SJCRH30 (cell line): ENCODE measurements around the gene CMPK1. TPM values are rescaled to one million over a fixed set of nuclear protein-coding genes. Genes with fewer than 3 reads are reported as not detected.
"Not testable (repeated sequence)": the region's sequence is repeated elsewhere in the genome, so short reads cannot be mapped to it uniquely, and the experiment has no call there.

Experiments used
- DNase-seq, 2 experiments: peaks; one replicate each; pipeline ENCODE4 v3.0.0-alpha.2; 2015 to 2020
- H3K27ac ChIP-seq: fragments of 250-450 bp; sonication (Bioruptor Pico); 2 replicates; pipeline ENCODE4 v1.5.1; 2020; ENCODE audit warnings: mild to moderate bottlenecking, moderate library complexity
- H3K27me3 ChIP-seq: fragments of 250-450 bp; sonication (Bioruptor Pico); 2 replicates; pipeline ENCODE4 v1.5.1; 2020; ENCODE audit warnings: mild to moderate bottlenecking, moderate library complexity
- H3K36me3 ChIP-seq: fragments of 250-450 bp; sonication (Bioruptor Pico); 2 replicates; pipeline ENCODE4 v1.5.1; 2020; ENCODE audit warnings: mild to moderate bottlenecking, moderate library complexity
- H3K4me1 ChIP-seq: fragments of 250-450 bp; sonication (Bioruptor Pico); 2 replicates; pipeline ENCODE4 v1.5.1; 2020; ENCODE audit warnings: mild to moderate bottlenecking, moderate library complexity
- H3K4me3 ChIP-seq: fragments of 250-450 bp; sonication (Bioruptor Pico); 2 replicates; pipeline ENCODE4 v1.5.1; 2020; ENCODE audit warnings: mild to moderate bottlenecking, moderate library complexity
- H3K9me3 ChIP-seq: fragments of 250-450 bp; sonication (Bioruptor Pico); replicated peaks from 2 replicates; pipeline ENCODE4 v1.5.1; 2020; ENCODE audit warnings: mild to moderate bottlenecking, moderate library complexity
- total RNA-seq: library from RNA; depleted of rRNA; stranded (reverse); fragments of >200 nt; shearing (Covaris generic); gene quantifications from 2 replicates; pipeline ENCODE4 v1.2.3, GENCODE V29; 2014

The CMPK1 gene
- total RNA-seq, 1 experiment from 2014 or later = 144 TPM

- Histone ChIP-seq H3K4me3 (no peak overlapping the region), H3K36me3 (no peaks in the 10 kb centered on the region), H3K27me3 (no peaks in the 10 kb centered on the region), H3K9me3 (no peaks in the 10 kb centered on the region), H3K4me1 (peaks cover 8% of the 10 kb centered on the region), H3K27ac (no peak overlapping the region)
- no peak for DNase-seq
These were observed 3.4 kb upstream of the CMPK1 start for GRCh38 chr1:47330212-47330611.

- Histone ChIP-seq H3K4me1 (peaks cover 9% of the 10 kb centered on the region), H3K4me3 (no peak overlapping the region), H3K27me3 (no peaks in the 10 kb centered on the region), H3K36me3 (peaks cover 7% of the 10 kb centered on the region; the same call in 1 of the 2 replicates), H3K27ac (no peak overlapping the region), H3K9me3 (no peaks in the 10 kb centered on the region)
- DNase-seq = no peak
These were observed 1.7 kb upstream of the CMPK1 start for GRCh38 chr1:47331875-47332274.

- Histone ChIP-seq H3K27me3 (no peaks in the 10 kb centered on the region), H3K4me3 (peak overlapping the region; percentile 96), H3K4me1 (peaks cover 9% of the 10 kb centered on the region), H3K36me3 (peaks cover 7% of the 10 kb centered on the region; the same call in 1 of the 2 replicates), H3K9me3 (no peaks in the 10 kb centered on the region), H3K27ac (peak overlapping the region; percentile 67)
- peak in 1 of 2 experiments; percentile 19 for DNase-seq
These were observed 612 bp upstream of the CMPK1 start for GRCh38 chr1:47332779-47333577.

- H3K4me3 ChIP-seq = peak overlapping the region; percentile 96
- peak; percentile 75 to 87 for DNase-seq
- no peaks in the 10 kb centered on the region for H3K9me3 ChIP-seq
- H3K4me1 ChIP-seq = peaks cover 9% of the 10 kb centered on the region
- peaks cover 11% of the 10 kb centered on the region for H3K36me3 ChIP-seq
- H3K27me3 ChIP-seq = no peaks in the 10 kb centered on the region
- peak overlapping the region; percentile 67 for H3K27ac ChIP-seq
These were observed 553 bp downstream of the CMPK1 start for GRCh38 chr1:47333922-47334764.

- H3K27ac ChIP-seq = peak overlapping the region; percentile 67
- DNase-seq = no peak
- H3K4me3 ChIP-seq = peak overlapping the region; percentile 96
- peaks cover 14% of the 10 kb centered on the region for H3K36me3 ChIP-seq
- H3K9me3 ChIP-seq = no peaks in the 10 kb centered on the region
- peaks cover 9% of the 10 kb centered on the region for H3K4me1 ChIP-seq
- no peaks in the 10 kb centered on the region for H3K27me3 ChIP-seq
These were observed 1.3 kb downstream of the CMPK1 start for GRCh38 chr1:47334765-47335435.

- Histone ChIP-seq H3K4me3 (no peak overlapping the region), H3K9me3 (no peaks in the 10 kb centered on the region), H3K36me3 (peaks cover 16% of the 10 kb centered on the region), H3K4me1 (peaks cover 6% of the 10 kb centered on the region), H3K27me3 (no peaks in the 10 kb centered on the region), H3K27ac (no peak overlapping the region)
- DNase-seq = no peak
These were observed 3.8 kb downstream of the CMPK1 start for GRCh38 chr1:47337350-47337749.

GRCh38 chr1:47338249-47339077, 4.9 kb downstream of the CMPK1 start:
- H3K9me3 ChIP-seq = no peaks in the 10 kb centered on the region
- no peak overlapping the region for H3K27ac ChIP-seq
- H3K36me3 ChIP-seq = peaks cover 21% of the 10 kb centered on the region
- no peak overlapping the region for H3K4me3 ChIP-seq
- peaks cover 3% of the 10 kb centered on the region for H3K4me1 ChIP-seq
- DNase-seq = no peak
- no peaks in the 10 kb centered on the region for H3K27me3 ChIP-seq

- H3K27ac ChIP-seq = no peak overlapping the region
- DNase-seq = no peak
These were observed 6.6 kb downstream of the CMPK1 start for GRCh38 chr1:47340227-47340626.

GRCh38 chr1:47346979-47347378, 13.4 kb downstream of the CMPK1 start:
- not testable (repeated sequence) for H3K9me3 ChIP-seq, H3K27ac ChIP-seq, H3K36me3 ChIP-seq, H3K4me3 ChIP-seq, H3K4me1 ChIP-seq, H3K27me3 ChIP-seq, DNase-seq

More at GRCh38 chr1:47340227-47340626, 6.6 kb downstream of the CMPK1 start:
- H3K36me3 ChIP-seq = peaks cover 21% of the 10 kb centered on the region
- no peaks in the 10 kb centered on the region for H3K27me3 ChIP-seq
- no peaks in the 10 kb centered on the region for H3K9me3 ChIP-seq
- no peak overlapping the region for H3K4me3 ChIP-seq
- peaks cover under 1% of the 10 kb centered on the region for H3K4me1 ChIP-seq

GRCh38 chr1:47347735-47348134, 14.1 kb downstream of the CMPK1 start:
- Histone ChIP-seq H3K27ac (no peak overlapping the region), H3K36me3 (peaks cover 7% of the 10 kb centered on the region; the same call in 1 of the 2 replicates), H3K4me1 (no peaks in the 10 kb centered on the region), H3K27me3 (no peaks in the 10 kb centered on the region), H3K4me3 (no peak overlapping the region), H3K9me3 (no peaks in the 10 kb centered on the region)
- no peak for DNase-seq

GRCh38 chr1:47348246-47348645, 14.7 kb downstream of the CMPK1 start:
- no peaks in the 10 kb centered on the region for H3K4me1 ChIP-seq
- DNase-seq = no peak
- H3K4me3 ChIP-seq = no peak overlapping the region
- H3K27ac ChIP-seq = no peak overlapping the region
- H3K36me3 ChIP-seq = peaks cover 2% of the 10 kb centered on the region; the same call in 1 of the 2 replicates
- no peaks in the 10 kb centered on the region for H3K9me3 ChIP-seq
- H3K27me3 ChIP-seq = no peaks in the 10 kb centered on the region

GRCh38 chr1:47351305-47351704, 17.7 kb downstream of the CMPK1 start:
- no peak overlapping the region for H3K27ac ChIP-seq
- no peak for DNase-seq
- H3K4me1 ChIP-seq = no peaks in the 10 kb centered on the region
- H3K9me3 ChIP-seq = no peaks in the 10 kb centered on the region
- H3K27me3 ChIP-seq = no peaks in the 10 kb centered on the region
- H3K4me3 ChIP-seq = no peak overlapping the region
- H3K36me3 ChIP-seq = 0 out of 2 replicates have a peak, but pooled peaks cover 2% of the 10 kb centered on the region

GRCh38 chr1:47361380-47361779, 27.8 kb downstream of the CMPK1 start:
- Histone ChIP-seq H3K27me3 (no peaks in the 10 kb centered on the region), H3K4me3 (no peak overlapping the region)
- no peak for DNase-seq

GRCh38 chr1:47362828-47363227, 29.2 kb downstream of the CMPK1 start:
- Histone ChIP-seq H3K4me3 (no peak overlapping the region), H3K27ac (no peak overlapping the region), H3K27me3 (no peaks in the 10 kb centered on the region), H3K9me3 (no peaks in the 10 kb centered on the region), H3K36me3 (no peaks in the 10 kb centered on the region; the same call in 1 of the 2 replicates), H3K4me1 (no peaks in the 10 kb centered on the region)
- DNase-seq = no peak

More at GRCh38 chr1:47361380-47361779, 27.8 kb downstream of the CMPK1 start:
- Histone ChIP-seq H3K4me1 (no peaks in the 10 kb centered on the region), H3K36me3 (no peaks in the 10 kb centered on the region), H3K27ac (no peak overlapping the region), H3K9me3 (no peaks in the 10 kb centered on the region)
